Raji (cell line): Measurements from ENCODE around the gene PPP1R15B.

Source experiments
- POLR2A ChIP-seq: IDR thresholded peaks from 2 replicates; pipeline ENCODE4 v1.6.1; 2011; ENCODE audit warnings: low read depth, low read length, control low read depth; ENCODE audit not compliant: insufficient read depth

The PPP1R15B gene

DNA sequence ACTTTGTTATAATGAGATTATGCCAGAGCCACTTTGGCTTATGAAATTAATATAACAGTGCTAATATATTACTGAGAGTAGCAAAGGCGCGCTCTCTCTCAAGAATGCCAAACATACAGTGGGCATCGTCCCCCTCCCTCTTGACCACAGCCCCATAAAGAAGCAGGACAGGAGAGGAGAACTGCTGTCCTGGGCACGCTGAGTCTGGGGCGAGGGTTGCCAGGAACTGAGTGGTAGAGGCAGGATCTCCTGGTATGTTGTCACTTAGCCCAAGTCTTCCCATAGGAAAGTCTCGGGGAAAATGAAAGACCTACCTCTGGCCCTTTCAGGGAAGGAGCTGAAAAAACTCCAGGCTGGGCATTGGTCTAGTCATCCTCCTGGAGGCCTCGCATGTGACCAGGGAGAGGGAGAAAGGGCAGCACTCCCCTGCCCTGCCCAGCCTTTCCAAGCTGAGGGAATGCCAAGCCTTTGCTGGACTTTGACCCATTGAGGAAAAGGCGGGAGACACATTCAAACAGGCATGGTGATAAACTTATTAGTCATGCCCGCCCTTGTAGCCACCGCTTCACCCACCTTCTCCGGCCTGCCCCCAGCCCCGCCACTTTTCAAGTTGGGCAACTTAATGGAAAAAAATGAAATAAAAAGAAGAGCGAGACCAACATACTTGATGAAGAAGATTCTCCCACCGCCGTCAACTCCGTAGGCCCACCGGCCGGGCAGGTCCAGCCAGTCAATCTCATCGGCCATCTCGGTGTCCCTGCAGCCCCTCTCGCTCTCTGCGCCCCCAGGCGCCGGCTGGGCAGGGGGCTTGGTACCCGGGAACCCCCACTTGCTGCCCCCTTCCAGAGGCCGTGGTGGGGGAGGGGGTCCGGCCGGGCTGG lies 34.5 kb downstream of the PPP1R15B start:
- no peak for TF ChIP-seq POLR2A

DNA sequence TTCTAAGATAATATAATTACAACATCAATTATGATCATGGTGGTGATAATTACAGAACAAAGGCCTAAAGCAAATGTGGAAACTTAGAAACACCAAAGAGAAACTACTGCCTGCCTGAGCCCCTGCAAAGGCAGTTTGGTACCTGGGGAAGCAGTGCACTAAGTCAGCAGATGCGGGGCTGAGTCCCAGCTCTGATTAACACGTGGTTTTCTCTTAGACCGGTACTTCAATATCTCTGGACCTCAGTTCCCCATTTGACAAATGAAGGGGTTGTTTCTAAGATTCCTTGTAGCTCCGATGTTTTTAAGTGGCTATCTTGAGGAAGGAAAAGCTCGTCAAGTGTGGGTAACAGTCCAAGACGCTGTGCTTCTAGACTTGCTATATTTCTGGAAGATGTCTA lies 35.2 kb downstream of the PPP1R15B start:
- TF ChIP-seq POLR2A = no peak

DNA sequence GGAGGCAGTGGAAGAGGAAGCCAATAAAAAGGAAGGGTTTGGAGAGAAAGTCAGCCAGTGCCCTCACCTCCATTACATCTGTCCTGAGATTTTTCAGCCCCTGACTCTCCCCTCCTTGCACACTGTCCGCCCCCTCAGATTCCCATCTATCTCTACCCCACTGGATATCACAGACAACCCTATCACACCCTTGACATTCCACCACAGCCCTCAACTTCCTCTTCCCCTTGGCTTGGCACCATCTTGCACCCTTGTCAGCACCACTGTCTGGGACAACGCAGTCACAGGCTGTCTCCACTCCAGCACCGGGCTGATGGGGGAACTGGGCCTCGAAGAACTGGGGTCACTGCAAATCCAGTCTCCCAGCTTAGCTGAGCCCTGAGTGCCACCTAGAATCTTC lies 37.7 kb downstream of the PPP1R15B start:
- TF ChIP-seq POLR2A = no peak

DNA sequence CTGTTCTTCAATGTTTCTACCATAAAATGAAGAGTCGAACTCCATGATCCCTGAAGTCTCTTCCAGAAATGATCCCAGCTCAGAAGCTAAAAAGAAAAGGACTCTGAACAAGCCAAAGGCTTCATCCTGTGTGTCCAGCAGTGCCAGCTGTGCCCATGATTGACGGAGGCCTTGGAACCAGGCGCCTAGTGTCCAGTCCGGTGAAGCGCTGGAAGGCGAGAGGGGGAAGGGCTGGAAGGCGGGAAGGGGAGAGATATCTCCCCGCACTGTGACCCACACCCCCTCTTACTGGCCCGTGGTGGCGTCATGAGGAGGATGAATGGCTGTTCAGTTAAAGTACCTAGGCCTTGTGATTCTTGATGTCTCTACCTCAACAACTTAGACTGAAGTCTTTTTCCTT lies 41.4 kb downstream of the PPP1R15B start:
- TF ChIP-seq POLR2A = no peak

DNA sequence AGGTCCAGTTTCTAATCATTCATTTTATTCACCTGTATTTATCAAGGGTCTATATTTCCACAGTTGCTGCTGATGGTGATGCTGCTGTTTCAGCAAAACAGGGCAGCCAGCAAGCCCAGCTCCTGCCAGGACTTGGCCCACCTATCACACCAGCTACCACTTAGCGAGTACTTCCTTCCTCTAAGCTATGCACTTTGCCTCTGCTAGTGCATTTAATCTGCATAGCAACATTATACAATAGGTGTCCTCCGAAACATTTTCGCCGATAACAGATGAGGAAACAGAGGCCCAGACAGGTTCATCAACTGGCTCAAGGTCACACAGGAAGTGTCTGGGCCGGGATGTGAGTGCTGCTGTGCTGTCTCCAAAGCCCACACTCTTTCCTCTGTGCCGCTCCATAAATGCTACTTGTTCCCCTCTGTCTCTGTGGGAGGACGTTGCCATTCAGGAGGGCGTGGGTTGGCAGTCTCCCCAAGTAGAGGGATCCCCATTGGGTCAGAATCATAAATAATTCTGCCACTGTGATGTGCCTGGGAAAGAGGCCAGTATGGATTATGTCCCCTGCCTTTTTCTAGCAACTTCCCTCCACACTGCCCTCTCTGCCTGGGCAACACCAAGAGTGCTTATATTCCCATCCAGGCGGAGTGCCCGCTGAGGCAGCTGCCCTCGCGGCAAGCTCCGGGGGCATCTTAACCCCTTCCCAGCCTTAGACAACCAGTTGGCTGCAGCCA lies 42.5 kb downstream of the PPP1R15B start:
- TF ChIP-seq POLR2A = no peak

DNA sequence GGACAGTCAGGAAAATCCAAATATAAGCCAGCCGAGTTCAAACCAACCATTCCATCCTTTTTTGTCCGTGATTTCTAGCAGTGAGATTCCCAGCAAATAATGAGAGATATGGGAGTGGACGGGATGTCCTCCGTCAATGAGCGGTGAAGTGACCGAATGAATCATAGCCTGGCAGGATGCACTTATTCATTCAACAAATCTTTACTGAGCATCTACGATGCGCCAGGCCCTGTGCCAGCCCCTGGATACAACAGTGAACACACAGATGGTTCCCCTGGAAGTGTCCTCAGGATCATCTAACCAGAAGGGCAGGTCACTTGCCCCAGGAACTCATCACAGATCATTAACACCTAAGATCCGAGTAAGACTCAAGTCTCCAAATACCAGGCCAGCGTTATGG lies 43.7 kb downstream of the PPP1R15B start:
- no peak for TF ChIP-seq POLR2A

DNA sequence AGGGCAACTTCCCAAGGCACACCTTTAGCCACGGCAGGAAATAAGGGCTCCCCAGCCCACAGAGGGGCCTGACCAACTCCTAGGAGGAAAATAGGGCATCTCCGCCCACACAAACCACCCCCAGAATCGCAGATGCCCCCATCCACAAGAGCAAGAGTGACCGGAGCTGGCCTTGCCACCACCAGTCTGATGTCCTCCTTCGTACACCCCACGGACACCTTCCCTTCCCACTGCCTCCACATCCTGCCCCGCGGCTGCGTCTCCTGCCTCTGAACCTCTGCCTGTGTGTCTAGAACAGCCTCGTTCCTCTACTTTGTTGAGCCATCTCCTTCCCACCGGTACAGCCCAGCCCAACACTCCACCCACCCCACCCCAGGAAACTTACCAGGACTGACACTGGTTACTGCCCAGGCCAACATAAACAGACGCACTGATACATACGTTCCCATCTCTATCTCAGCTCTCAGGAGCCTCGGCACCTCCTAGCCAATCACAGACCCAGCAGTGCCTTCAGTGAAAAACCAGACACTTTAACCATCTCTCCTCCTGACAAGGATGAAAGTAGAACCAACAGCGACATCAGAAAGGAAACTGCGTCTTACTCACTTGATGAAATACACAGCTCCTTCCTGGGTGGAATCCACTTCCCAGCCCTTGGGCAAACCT lies 44.3 kb downstream of the PPP1R15B start:
- TF ChIP-seq POLR2A = no peak

DNA sequence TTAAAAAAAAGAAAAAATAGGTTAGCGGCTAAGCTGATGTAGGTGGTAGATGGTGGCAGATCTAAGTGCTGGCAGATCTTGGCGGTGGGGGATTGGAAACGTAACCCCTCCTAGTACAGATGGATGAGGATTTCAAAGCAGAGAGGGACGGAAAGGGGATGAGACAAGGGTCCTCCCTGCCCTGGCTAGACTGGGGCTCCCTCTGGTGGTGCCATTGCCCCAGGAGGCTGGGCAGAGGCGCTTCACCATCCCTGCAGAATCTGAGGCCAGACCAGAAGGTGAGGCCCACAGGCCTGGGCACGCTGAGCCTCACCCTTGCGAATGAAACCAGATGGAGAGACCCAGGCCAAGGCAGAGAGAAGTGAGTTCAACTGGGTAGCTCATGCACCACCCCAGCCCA lies 44.9 kb downstream of the PPP1R15B start:
- no peak for TF ChIP-seq POLR2A

DNA sequence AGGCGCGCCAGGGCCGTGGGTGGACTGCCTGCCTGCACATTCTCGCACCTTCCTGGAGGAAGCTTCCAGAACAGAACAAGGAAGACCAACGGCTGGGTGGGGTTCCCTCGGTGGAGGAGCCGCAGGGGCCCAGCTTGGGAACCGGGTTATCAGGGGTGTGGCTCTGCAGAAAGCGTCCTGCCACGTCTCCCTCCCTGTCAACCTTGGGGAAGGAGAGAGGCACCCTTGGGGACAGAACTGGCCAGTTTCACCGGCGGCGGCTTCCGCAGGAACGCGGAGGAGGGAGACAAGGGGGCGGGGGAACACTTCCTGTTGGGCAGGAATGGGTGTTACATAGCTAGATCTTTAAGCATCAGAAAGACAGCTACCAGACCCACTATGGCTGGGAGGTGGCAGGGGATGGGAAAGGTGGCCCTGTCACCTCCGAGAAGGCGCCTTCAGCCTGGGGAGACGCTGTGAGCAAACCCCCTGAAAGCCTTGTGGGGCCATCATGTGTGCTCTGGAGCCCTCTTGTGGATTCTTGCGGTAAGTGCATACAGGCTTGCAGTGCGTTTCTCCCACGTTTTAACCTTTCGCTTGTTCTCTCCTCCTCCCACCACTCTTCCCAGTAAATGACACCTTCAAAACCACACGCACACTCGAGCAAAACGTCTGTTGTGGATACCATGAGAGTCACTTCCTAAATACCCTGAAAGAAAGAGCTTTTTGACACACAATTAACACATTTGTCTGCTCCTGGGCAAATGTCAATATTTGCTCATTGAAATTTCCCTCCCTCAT lies 48.1 kb downstream of the PPP1R15B start:
- no peak for TF ChIP-seq POLR2A

DNA sequence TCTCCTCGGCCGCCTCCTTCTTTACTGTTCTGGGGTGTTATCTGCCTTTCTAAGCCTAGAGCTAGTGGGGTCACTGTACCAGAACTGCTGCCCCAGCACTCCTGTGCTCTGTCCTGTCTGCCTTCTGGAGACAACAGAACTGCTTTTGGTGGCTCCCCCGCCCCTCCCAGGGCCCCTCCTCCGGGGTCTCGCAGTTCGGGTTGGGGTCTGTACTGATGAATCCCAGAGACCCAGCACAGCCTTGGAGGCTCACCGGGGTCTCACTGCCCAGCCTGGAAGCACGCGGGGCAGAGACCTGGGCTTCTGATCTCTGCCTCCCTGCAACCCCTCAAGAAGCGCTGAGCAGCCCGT lies 48.7 kb downstream of the PPP1R15B start:
- no peak for TF ChIP-seq POLR2A

DNA sequence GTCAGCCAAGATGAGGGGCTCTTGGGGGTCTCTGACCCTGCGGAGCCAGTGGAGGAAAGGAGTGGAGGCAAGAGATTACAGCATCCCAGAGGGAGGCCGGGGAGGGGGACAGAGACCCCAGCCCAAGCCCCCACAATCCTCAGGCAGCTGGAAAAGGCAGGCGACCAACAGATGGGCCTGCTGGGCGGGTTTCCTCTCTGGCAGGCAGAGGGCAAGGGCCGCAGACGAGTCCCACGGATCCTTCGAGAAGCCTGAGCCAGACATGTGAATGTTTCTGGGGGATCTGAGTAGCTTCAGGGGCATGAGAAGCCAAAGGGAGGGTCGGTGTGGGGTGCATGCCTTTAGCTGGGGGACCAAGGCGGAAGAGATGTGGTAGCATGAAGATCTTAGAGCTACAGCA lies 49.8 kb downstream of the PPP1R15B start:
- no peak for TF ChIP-seq POLR2A

DNA sequence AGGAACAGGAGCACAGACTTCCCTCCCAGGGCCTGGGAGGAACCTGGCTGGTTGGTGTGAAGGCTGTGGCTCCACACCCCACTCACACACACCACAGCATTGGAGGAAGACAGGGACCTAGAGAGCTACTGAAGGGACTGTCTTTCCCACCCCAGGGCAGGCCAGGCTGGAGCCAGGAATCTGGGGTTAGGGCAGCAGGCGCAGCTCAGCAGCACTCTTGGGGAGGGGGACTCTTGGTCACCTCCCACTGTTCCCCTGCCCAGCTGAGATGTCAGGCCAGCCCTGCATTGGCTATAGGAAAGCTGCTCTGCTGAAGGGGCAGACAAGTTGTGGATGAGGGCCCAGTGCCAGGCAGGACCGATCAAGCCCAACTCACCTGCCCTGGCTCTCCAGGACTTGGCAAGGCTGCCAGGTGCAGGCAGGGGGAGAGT lies 50.3 kb downstream of the PPP1R15B start:
- no peak for TF ChIP-seq POLR2A

DNA sequence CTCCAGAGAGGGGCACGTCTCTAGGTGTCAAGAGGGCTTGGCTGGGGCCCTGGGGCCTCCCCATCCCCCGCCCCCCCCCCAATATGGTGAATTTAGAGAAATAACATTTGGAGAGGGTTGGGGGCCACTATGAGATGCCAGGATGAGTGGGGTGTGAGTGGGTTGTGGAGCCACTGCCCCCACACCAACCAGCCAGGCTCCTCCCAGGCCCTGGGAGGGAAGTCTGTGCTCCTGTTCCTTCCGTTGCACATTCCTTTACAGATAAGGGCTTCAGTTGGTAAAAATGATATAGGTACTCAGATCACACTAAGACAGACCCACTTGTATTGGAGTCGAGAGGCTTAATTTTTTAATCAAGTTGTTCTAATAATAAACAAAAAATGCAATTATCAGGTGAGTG lies 51.3 kb downstream of the PPP1R15B start:
- TF ChIP-seq POLR2A = no peak

DNA sequence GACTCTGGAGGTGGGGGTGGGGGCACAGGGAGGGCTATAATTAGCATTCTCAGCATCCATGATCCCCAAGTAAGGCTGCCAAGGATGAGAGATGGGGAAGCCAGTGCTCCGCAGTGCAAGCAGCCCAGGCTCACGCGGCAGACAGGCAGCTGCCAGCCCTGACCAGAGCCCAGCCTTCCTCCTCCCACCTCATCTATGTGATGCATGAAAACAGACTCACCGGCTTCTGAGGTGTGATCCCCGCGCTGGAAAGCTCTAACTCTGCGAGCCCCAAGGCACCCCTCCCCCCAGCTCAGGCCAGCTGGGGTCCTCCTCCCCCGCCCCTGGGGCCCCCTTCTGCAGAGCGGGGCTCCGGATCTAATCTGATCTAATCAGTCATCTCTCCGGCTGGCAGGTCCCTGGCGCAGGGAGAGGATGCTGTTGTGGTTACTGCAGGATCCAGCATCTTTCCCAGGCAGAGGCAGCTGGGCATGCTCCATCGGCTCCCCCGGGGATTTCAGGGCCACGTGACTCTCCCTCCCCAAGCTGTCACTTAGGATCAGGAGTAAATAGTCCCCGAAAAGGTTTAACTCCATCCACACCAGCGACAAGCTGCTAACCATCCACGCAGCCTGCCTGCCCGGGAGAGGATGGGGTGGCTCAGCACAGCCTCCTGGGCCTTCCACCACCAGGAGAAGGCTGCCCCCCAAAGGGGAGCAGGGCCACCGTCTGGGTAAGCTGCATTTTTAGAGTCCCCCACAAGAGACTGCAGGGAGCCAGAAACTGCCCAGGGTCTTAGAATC lies 52.0 kb downstream of the PPP1R15B start, which contains the start of gene PLEKHA6:
TSS of gene PLEKHA6 (minus strand) at position 456 of the 782 bp plus-strand sequence. CDS start 86,202 bp downstream, outside the sequence.
- TF ChIP-seq POLR2A = no peak
